Skin epidermis (tissue), 12 donors: ENCODE data around the gene SYNGAP1.
A peak's percentile ranks its signal among the peaks of the same experiment; 100 is the strongest.

ENCODE experiments used
- H3K27ac ChIP-seq, 21 experiments: fragments of 200-600 bp; sonication (generic) in 11 of 21; one replicate each; pipeline ENCODE4 v1.5.0; 2020; ENCODE audit warnings: mild to moderate bottlenecking in 3 of 21, inconsistent platforms in 2 of 21, moderate library complexity in 2 of 21
- H3K4me3 ChIP-seq, 7 experiments: fragments of 200-600 bp; sonication (generic) in 2 of 7; one replicate each; pipeline ENCODE4 v1.5.0; 2020; ENCODE audit warnings: inconsistent platforms in 2 of 7, mild to moderate bottlenecking in 2 of 7, moderate library complexity in 1 of 7

Gene SYNGAP1

DNA sequence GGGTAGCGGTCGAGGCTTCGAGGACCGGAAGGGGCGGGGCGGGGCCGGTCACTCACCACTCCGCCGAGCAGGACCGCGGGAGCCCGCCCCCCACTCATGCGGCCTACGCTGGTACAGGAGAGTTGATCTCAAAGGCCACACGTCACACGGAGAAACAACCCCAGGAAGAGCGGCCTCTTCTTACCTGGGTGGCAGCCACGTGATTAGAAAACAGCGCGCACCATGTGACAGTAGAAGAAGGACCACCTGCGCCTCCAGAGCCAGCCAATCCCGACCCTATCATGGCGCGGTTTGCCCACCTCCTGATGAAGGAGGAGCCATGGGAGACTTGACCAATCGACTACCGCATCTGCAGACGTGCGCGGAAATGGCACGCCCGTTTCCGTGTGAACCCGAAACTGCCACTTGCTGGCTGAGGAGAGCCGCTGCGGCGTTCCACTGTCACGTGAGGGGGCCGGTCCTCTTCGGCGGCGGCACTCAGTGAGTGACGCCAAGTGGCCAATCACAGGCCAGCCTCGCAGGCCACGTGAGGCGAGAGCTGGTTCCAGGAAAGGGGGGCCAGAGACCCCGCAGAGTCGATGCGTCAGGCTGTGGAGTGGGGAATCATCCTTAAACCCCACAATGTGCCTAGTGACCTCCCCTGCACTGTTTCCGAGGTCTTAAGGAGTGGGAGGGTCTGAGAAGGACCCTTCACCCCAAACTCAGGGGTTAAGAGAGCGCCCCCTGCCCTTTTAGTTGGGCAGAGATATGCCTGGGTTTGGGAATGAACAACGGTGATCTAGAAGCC is 1.8 kb upstream of the SYNGAP1 start, which contains the start of gene CUTA:
CUTA (minus strand) TSS at position 205 of the 787 bp plus-strand sequence; CDS start at position 98, 107 bp downstream.
- H3K4me3 ChIP-seq, result peak within 1 kb of the TSS; percentile 52 to 84 (median 68)
- H3K27ac ChIP-seq, result peak within 1 kb of the TSS in 20 of 21 experiments; percentile 69 to 96 (median 92)

DNA sequence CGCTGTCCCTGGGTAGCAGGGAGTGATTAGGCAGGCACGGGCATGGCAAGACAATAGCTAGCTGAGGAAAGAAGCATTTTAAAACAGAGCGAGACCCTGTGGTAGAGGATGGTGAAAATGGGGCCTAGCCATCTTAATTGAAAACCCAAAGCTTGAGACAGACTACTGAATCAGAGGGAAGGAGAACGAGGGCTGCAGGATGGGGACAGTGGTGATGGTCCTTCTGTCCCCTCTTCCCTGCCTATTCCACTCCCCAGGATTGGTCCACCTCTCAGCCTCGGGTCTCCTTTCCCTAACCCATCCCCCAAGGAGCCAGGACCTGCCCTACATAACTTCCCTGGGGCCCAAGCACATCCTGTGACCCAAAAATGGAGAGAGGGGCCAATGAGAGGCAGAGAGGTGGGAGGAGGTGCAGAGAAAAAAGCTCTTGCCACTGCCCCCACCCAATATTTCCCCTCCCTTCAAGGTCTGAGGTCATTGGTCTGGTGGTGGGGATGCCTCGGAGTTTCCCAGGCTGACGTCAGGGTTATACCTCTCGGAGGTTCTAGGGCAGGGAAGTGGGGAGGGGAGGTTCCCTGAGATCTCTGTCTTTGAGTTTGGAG is 1.1 kb upstream of the SYNGAP1 start:
- peak overlapping the region in 20 of 21 experiments; percentile 69 to 96 (median 92) for H3K27ac ChIP-seq
- H3K4me3 ChIP-seq, result peak overlapping the region in 6 of 7 experiments; percentile 22 to 84 (median 62)

DNA sequence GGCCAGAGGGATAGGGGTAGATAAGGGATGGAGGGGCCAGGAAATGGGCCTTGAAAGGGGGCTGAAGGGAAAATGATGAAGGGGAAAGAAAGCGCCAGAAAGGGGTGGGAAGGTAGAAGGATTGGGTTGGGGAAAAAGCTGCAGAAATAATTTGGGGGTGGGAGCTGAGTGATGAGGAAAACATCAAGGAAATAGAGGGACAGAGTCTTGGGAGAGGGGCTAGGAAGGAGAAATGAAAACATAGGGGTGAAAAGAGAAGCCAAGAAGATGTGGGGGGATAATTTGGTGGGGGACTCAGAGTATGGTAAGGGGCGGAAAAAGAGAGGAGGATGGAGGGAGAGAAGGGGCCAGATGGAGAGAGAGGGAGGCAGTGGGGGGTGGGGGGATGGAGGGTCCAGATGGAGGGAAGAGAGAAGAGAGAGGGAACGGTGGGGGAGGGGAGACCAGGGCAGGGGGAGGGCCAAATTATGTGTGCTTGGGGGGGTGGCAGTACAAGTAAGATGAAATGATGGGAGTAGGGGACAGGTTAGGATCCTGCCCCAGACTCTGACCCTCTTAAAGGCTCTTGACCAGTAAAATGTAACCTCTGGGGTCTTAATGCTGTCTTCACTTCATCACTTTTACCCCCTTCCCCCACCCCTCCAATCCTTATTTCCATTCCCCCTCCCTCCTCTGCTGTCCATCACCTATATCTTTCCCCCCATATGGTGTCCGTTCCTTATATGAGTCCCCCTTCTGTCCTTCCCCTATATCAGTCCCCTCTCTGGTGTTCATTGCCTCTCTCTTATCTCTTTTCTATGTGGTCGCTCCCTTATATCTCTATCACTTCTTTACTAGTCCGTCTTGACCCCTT is 852 bp downstream of the SYNGAP1 start:
- Histone ChIP-seq H3K27ac (peak overlapping the region in 17 of 21 experiments; percentile 1 to 94 (median 66)), H3K4me3 (peak overlapping the region in 6 of 7 experiments; percentile 7 to 34 (median 19))

DNA sequence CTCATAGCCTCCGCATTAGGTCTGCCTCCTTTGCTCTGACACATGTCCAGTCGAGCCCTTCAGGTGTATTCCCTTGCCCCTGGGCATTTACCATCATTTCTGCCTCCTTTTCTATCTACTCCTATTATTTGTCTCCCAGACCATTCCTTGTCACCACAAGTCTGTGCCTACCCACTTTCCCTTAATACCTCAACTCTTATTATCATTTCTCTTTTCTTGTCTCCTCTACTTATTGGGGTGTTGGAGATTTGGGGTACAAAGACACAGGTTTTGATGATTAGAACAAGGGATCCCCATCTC is 1.4 kb downstream of the SYNGAP1 start:
- peak overlapping the region in 1 of 21 experiments; percentile 71 for H3K27ac ChIP-seq
- H3K4me3 ChIP-seq, result no peak overlapping the region

DNA sequence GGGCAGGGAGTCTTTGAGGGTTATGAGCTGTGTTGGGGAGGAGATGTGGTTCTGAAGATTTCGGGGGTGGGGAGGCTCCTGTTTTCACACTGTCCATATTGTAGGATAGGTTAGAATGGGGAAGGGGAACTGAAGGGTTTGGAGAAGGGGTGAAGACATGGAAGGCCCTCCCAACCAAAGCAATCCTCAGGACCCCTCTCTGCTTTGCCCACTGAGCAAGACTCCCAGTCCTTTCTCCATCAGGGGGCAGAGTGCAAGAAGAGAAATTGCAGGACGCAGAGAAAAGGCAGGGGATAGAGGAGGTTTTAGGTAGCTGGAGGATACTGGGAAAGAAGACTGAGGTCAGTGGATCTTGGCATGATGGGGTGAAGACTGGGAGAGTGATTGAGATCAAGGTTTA is 3.9 kb downstream of the SYNGAP1 start:
- Histone ChIP-seq H3K4me3 (no peak overlapping the region), H3K27ac (peak overlapping the region in 1 of 21 experiments; percentile 97)

DNA sequence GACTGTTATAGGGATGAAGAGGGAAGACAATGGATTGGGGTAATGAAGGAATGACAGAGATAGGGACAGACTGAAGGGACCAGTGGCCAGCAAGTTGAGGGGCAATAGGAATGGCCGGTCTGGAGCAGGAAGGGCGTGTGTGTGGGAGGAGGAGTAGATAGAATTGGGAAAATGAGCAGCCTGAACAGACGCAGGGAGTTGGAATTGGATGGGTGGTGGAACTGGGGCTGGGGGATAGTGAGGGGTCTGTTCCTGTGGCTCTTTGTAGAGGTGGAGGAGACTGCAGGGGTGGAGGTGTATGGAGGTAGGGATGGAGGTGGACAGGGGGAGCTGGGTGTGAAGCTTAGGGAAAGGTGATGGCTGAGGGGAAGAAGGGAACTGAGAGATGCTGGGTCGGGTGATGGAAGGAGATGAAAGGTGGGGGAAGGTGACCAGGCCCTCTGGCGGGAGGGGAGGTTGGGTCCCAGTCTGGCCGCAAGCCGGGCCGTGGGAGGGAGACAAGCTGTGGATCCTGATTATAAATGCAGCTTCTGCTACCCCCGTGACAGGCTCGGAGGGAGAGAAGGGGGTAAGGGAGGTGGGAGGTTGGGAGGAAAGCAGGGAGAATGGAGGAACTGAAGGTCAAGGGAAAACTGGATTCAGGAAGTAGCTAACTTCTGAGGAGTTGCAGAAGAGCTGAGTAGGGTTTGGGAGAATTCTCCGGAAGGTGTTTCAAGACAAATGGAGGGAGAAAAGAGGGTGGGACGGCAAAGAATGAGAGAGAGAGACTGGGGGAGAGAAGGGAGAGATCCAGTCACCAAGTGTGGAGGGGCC is 5.2 kb downstream of the SYNGAP1 start:
- peak overlapping the region; percentile 71 to 97 (median 92) for H3K27ac ChIP-seq
- peak overlapping the region; percentile 44 to 69 (median 51) for H3K4me3 ChIP-seq

DNA sequence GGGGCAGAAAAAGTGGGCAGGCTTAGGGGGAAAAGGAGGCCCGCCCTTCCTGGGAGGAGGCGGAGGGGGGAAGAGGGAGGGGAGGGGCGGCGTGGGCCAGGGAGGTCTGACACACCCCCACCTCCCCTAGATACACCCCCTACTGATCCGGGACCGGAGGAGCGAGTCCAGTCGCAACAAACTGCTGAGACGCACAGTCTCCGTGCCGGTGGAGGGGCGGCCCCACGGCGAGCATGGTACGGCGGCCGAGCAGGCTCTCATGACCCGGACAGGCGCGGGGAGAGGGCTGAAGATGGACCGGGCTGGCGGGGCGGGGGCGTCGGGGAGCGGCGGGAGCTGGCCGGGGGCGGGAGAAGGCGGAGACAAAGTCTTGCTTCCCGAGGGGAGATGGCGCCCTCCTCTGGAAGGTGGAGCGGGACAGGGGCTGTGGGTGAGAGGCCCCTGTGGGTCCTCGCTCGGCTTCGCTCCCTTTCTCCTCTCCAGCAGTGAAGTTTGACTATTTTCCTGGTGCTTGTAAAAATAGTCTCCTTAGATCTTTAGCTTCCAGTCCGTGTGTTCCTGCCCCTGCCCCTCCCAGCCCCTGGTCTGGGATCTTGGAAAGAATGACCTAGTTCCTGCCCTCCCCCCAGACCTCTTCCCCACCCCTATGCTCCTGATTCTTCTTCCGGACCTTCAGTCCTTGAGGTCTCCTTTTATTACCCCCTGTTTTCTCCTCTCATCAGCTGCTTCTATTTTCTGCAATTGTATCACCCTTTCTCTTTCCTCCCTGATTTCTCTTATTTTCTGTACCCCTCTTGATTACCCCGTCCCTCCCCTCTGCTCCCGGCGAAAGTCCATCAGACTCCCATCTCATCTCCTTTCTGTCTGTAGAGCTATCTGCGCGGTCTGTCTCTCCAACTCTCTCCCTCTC is 6.1 kb downstream of the SYNGAP1 start:
- Histone ChIP-seq H3K27ac (peak overlapping the region; percentile 71 to 97 (median 92)), H3K4me3 (peak overlapping the region; percentile 44 to 69 (median 51))

DNA sequence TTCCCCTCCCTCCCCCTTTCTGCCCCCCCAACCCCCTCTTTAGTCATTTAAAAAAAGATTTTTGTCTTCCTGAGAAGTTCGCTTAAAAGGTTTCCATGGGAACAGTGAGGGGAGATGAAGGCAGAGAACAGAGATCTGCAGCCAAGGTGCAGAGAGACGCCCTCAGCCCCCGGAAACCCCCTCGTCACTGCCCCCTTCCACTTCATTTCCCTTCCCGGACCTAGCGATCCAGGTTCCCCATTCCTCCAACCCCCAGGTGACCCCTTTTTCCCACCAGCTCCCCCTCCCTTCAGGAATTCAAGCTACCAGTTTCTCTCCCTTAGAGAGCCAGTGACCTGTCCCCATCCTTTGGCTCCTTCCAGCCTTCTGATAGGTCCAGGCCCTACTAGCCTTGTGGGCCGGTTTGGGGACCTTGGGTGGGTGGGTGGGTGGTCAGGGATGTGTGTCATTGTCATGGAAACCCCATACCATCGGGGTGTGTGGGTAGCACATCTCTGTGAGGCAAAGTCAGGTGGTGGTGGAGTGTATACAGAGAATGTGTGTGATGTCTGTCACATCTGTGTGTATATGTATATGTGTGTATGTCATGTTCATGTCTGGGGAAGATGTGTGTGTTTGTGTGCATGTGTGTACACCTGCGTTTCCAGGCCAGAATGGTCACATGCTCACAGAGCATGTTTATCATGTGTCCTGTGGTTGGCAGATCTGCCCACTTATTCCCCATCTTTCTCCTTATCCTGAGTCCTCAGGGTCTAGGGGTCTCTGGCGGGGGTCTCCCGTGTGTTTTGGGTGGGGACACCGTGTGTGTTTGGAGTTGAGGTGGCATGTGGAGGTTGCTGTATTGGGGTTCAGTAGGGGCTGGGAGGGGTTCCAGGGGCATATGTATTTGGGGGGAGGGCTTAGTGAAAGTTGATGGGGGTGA is 7.0 kb downstream of the SYNGAP1 start:
- H3K4me3 ChIP-seq, result peak overlapping the region; percentile 44 to 69 (median 51)
- H3K27ac ChIP-seq, result peak overlapping the region in 19 of 21 experiments; percentile 71 to 97 (median 93)

DNA sequence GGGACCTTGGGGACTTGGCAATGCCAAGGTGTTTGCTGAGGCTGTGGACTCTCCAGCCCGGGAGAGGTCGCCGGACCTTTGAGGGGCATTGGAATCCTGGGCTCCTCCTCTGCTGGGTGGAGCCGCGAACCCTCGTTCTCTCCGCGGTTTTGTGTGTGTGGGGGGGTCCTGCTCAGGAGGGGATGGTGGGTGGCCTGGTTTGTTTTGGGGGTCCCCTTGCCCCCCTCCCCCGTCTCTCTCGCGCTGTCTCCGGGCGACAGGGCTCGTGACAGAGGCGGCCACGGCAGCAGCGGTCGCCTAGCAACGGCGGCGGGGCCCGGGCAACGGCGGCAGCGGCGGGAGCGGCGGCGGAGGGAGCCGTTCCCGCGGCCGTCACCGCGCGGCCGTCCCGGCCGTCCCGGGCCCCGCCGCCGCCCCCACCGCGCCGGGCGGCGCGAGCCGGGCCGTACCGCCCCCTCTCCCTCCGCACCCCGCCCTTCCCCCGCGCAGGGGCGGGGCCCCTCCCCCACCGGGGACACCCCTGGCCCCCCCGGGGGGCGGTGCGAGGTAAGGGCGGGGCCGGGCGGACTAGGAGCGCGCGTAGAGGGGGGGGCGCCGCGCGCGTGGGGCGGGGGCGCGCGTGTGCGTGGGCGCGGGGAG is 7.8 kb downstream of the SYNGAP1 start:
- H3K27ac ChIP-seq, result peak overlapping the region in 20 of 21 experiments; percentile 31 to 95 (median 85)
- H3K4me3 ChIP-seq, result peak overlapping the region; percentile 31 to 53 (median 51)

DNA sequence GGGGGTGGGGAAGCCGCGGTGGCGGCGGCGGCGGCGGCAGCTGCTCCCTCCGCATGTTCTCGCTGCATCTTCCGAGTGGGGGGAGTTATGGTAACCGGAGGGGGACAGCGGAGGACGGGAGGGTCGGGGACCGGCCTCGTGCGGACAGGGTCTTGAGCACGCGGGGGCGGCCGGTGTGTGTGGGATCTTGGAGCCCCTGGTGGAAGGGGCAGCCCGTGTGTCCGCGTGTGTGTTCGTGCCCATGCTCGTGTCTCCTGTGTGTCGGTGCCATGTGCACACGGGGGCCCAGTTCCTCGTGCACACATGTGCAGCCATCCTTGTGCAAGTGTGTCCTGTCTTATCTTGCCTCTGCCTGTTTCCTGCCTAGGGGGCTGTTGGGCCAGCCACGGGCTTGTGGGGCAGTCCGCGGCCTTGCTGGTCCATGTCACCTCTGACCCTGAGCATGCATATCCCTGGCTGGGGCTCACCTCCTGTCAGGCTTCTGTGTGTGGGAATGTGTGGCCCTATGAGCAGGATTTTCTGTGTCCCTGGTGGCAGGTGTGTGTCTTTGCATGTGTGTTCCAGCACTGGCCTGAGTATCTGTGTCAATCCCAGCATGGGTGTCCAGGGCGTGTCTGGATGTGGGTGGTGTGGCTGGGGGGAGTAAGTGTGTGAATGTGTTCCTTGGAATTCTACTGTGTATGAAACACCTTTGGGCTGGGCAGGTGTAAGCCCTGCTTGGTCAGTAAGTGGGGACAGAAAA is 8.5 kb downstream of the SYNGAP1 start:
- Histone ChIP-seq H3K27ac (peak overlapping the region in 20 of 21 experiments; percentile 31 to 95 (median 81)), H3K4me3 (peak overlapping the region; percentile 20 to 53 (median 51))

DNA sequence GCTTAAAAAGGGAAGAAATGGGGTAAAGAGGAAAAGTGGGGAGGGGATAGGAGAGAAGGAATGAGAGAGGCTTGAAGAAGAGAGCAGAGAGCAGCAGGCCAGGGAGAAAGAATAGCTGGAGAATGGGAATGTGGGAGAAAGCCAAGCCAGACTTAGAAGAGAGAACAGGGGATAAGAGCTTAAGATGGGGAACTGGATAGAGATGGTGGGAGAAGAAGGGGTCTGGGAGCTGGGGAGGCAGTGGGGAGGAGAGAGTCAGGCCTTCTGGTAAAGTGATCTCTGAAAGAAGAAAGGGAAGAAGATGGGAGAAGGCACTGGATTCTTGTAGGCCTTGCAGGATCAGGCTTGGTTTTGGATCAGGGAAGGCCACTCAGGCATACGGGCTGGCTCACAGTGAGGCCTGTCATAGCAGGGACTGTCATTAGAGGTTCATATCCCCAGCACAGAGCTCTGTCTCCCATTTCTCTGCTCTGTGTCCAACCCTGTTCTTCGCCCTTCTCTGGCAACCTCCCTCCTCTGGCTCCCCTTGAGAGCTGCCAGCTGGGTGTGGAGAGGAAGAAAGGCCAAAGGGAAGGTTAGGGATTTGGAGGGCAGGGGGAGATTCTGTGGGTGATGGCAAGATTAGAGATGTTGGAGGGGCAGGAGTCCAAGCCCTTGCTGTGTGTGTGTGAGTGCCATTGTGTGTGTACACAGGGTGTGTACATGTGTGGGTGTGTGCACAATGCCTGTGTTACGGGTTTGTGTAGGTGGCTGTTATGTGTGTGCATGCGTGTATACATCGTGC is 9.3 kb downstream of the SYNGAP1 start:
- H3K27ac ChIP-seq, result peak overlapping the region in 20 of 21 experiments; percentile 13 to 95 (median 81)
- H3K4me3 ChIP-seq, result no peak overlapping the region

DNA sequence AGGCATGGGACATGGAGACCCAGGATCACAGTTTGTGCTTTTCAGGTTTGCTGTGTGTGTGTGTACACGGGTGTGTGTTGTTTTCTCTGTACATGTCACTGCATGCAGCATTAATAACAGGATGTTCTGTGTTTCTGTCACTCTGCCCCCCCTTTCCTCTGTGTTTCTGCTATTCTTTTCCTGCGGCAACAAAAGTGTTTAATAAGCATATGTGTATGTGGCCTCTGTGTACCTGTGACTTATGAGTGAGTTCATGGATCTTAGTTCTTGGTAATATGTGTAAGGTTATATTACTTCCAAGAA is 9.8 kb downstream of the SYNGAP1 start:
- no peak overlapping the region for H3K4me3 ChIP-seq

DNA sequence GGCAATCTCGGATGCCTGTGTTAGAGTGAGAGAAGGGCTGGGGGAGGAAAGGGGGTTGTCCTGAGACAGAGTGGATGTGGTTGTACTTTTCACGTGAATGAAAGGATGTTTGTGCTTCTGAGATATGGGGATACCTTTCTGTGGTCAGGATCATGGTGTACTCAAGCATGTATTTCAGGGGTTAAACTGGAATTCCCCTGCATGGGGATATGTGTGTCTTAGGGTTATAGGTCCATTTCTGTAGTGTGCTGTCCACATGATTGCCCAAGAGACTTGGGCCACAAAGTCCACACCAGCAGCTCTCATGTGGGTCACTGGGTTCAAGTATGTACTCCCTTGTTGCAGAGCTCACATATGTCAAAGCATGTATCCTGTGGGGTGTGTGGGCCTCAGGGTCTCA is 10.5 kb downstream of the SYNGAP1 start:
- Histone ChIP-seq H3K4me3 (no peak overlapping the region), H3K27ac (peak overlapping the region in 5 of 21 experiments; percentile 46 to 87 (median 82))

More for the DNA sequence above, 9.8 kb downstream of the SYNGAP1 start:
- H3K27ac ChIP-seq, result peak overlapping the region in 11 of 21 experiments; percentile 59 to 94 (median 83)

DNA sequence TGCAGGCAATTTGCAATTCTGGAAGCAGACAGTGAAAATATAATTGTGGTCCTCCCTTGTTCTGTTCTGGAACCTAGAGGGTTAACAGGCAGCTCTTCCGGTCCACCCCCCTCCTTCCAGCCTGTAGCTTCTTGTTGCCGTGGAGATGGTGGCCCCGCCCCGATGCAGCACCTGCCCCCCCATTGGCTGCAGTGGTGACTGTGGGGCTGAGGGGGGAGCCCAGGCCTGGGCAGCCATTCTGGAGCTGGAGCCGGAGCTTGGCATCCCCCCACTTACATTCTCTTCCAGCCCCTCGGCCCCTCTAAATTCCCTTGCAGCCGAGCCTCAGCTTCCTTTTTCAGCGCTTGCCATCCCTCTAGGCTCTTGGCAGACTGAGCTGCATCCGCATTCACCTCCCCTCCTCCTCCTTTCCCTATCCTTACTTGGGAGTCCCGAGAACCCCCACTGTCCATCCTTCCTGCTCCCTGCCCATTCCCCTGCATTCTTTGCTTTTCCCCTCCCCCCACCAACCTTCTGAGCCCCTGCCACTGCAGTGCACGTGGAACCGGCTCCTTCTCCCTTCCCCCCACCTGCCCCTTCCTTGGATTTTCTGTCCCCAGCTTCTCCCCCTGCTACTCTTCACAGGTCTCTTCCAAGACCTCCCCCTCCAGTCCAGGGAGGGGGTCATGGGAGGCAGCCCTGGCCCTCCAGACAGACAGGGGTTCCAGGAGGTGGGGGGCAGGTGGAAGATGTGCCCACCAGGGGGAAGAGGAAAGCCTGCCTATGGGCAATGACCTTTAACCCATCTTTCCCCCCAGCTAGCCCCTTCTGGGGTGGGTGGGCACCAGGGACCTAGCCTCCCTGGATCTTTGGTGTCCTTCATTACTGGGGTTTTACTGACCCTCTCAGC is 11.4 kb downstream of the SYNGAP1 start:
- peak overlapping the region in 7 of 21 experiments; percentile 13 to 84 (median 30) for H3K27ac ChIP-seq
- no peak overlapping the region for H3K4me3 ChIP-seq
